ENCODE measurements around the gene PPP2R3A. TPM values are rescaled to one million over a fixed set of nuclear protein-coding genes. Genes with fewer than 3 reads are reported as not detected.

PPP2R3A gene
- total and polyA plus RNA-seq, 8 donors: 8.1 to 18.0 (median 14.1) TPM

DNA sequence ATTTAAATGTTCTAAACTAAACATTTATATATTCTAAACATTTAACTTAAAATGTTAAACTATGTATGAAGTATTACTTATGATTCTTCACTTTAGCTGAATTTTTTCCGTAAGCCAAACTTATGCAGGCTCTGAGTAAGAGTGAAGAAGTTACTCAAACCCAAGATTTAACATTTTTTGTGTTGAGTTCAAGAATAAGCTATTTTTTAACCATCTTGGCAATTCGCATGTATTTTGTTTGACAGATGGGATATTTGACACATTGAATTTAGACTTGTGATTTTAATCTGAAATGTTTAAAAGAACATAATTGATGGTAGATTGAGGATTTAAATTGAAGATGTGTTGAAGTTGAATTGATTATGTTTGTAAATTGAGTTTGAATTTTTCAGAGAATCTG, 14.6 kb upstream of the PPP2R3A start:
- H3K27ac ChIP-seq: no peak overlapping the region
- no peaks in the 10 kb centered on the region for H3K27me3 ChIP-seq
- no peak for DNase-seq
- H3K4me3 ChIP-seq: no peak overlapping the region
- peaks cover 0 to 11% of the 10 kb centered on the region in 2 donors for H3K9me3 ChIP-seq
- intact Hi-C loops (cut with DNase I): no loop called here
- no peaks in the 10 kb centered on the region for H3K36me3 ChIP-seq
- TF ChIP-seq, protein P1, sequence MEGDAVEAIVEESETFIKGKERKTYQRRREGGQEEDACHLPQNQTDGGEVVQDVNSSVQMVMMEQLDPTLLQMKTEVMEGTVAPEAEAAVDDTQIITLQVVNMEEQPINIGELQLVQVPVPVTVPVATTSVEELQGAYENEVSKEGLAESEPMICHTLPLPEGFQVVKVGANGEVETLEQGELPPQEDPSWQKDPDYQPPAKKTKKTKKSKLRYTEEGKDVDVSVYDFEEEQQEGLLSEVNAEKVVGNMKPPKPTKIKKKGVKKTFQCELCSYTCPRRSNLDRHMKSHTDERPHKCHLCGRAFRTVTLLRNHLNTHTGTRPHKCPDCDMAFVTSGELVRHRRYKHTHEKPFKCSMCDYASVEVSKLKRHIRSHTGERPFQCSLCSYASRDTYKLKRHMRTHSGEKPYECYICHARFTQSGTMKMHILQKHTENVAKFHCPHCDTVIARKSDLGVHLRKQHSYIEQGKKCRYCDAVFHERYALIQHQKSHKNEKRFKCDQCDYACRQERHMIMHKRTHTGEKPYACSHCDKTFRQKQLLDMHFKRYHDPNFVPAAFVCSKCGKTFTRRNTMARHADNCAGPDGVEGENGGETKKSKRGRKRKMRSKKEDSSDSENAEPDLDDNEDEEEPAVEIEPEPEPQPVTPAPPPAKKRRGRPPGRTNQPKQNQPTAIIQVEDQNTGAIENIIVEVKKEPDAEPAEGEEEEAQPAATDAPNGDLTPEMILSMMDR (IDR thresholded peaks at IDR 0.05): no peak
- H3K4me1 ChIP-seq: no peaks in the 10 kb centered on the region
- no peak for ATAC-seq

- ATAC-seq (no peak), DNase-seq (no peak)
- intact Hi-C loops (cut with DNase I): no loop called here
- TF ChIP-seq, protein P1 (IDR thresholded peaks at IDR 0.05): no peak
- Histone ChIP-seq H3K36me3 (no peaks in the 10 kb centered on the region), H3K9me3 (peaks cover 0 to 20% of the 10 kb centered on the region in 2 donors), H3K4me3 (no peak overlapping the region), H3K4me1 (peaks cover 8 to 22% of the 10 kb centered on the region in 2 donors), H3K27me3 (peaks cover 0 to 27% of the 10 kb centered on the region in 2 donors), H3K27ac (no peak overlapping the region)
These were observed 1.2 kb upstream of the PPP2R3A start for GRCh38 chr3:135964160-135964955.

- H3K27ac ChIP-seq: peak overlapping the region in 1 of 2 donors; percentile 82
- intact Hi-C loops (cut with DNase I): no loop called here
- DNase-seq: peak in 2 of 4 donors; percentile 32 to 66
These were observed 411 bp upstream of the PPP2R3A start for GRCh38 chr3:135965129-135965505.

GRCh38 chr3:135966271-135966961, 888 bp downstream of the PPP2R3A start:
- Histone ChIP-seq H3K27ac (peak overlapping the region; percentile 82 to 84), H3K4me3 (peak overlapping the region; percentile 56 to 74), H3K9me3 (peaks cover 0 to 3% of the 10 kb centered on the region in 2 donors), H3K4me1 (peaks cover 8 to 22% of the 10 kb centered on the region in 2 donors), H3K36me3 (no peaks in the 10 kb centered on the region), H3K27me3 (peaks cover 0 to 27% of the 10 kb centered on the region in 2 donors)
- peak; percentile 47 to 80 (median 66) for DNase-seq
- TF ChIP-seq, protein P1 (IDR thresholded peaks at IDR 0.05): no peak
- ATAC-seq: peak; percentile 10
- intact Hi-C loops (cut with DNase I): no loop called here

More at GRCh38 chr3:135965129-135965505, 411 bp upstream of the PPP2R3A start:
- TF ChIP-seq, protein P1 (IDR thresholded peaks at IDR 0.05): no peak
- Histone ChIP-seq H3K36me3 (no peaks in the 10 kb centered on the region), H3K9me3 (peaks cover 0 to 14% of the 10 kb centered on the region in 2 donors), H3K4me3 (peak overlapping the region; percentile 56 to 74), H3K27me3 (peaks cover 0 to 27% of the 10 kb centered on the region in 2 donors), H3K4me1 (peaks cover 8 to 22% of the 10 kb centered on the region in 2 donors)
- peak; percentile 8 for ATAC-seq

- ATAC-seq (no peak), DNase-seq (peak in 1 of 4 donors; percentile 6)
- H3K9me3 ChIP-seq: no peaks in the 10 kb centered on the region
- peak overlapping the region; percentile 56 to 74 for H3K4me3 ChIP-seq
- no peaks in the 10 kb centered on the region for H3K36me3 ChIP-seq
- H3K27me3 ChIP-seq: peaks cover 0 to 27% of the 10 kb centered on the region in 2 donors
- peaks cover 8 to 22% of the 10 kb centered on the region in 2 donors for H3K4me1 ChIP-seq
- peak overlapping the region in 1 of 2 donors; percentile 84 for H3K27ac ChIP-seq
- intact Hi-C loops (cut with DNase I): no loop called here
- TF ChIP-seq, protein P1 (IDR thresholded peaks at IDR 0.05): no peak
These were observed 1.4 kb downstream of the PPP2R3A start for GRCh38 chr3:135966962-135967274.

All from left lung (tissue), 10 donors.